Dedifferentiated amniotic fluid mesenchymal stem cell (primary cell): ENCODE data around the gene ABHD16B.
"Not testable (repeated sequence)": the region's sequence is repeated elsewhere in the genome, so short reads cannot be mapped to it uniquely, and the experiment has no call there.

Experiments
- DNase-seq: peaks from one replicate; pipeline ENCODE4 v3.0.0-alpha.2; 2016; ENCODE audit errors: extremely low spot score

ABHD16B gene

DNA sequence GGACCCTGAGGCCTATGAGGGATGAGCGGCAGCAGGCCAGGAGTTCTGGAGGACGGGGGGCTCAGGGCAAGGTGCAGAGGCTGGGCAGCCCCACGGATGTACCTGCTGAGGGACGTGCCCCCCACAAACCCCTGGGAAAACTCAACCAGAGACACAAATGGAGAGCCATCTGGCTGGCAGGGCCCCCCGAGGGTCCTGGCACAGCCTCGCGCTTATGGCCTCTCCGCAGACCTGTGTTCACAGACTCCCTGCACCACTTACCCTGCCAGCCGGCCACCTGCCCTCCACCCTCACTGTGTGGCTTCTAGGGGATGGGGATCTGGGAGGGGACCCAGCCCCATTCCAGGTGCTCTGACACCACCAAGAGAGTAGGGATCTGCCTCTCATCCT, 26.8 kb upstream of the ABHD16B start:
- no peak for DNase-seq

DNA sequence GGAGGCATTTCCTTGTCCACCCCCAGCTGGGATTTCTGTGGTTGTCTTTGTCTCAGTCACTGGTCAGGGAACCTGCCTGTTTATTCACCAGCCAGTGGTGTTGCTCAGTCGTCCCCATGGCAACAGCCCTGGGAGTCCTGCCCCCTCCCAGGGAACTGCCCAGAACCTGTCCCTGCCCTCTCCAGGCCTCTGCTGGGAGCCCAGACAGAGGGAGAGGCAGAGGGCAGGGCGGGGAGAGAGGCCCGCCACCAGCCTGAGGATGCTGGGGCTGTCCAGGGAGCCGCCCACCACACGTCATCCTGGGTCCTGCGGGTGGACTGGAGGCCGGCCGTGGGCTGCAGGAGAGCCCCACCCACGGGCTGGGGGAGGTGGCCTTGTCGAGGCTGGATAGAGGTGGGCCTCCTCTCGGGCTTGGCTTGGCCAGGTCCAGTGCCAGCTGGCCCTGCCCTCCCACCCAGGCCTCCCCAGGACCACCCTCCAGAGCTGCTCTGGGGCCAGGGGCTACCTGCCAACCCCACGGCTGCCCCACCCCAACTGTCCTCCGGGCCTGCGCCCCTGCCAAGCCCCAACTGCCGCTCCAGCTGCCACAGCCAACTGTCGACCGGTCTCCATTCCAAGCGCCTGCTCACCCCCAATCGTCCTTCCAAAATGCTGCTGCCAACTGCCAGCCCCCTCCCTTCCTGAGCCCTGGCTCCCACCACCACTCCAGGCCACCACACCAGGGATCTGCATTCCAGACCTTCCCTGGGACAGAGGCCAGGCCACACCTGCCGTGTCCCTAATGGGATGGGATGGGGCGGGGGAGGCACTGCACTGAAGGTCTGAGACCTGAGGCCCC, 26.1 kb upstream of the ABHD16B start:
- peak; percentile 82 for DNase-seq

DNA sequence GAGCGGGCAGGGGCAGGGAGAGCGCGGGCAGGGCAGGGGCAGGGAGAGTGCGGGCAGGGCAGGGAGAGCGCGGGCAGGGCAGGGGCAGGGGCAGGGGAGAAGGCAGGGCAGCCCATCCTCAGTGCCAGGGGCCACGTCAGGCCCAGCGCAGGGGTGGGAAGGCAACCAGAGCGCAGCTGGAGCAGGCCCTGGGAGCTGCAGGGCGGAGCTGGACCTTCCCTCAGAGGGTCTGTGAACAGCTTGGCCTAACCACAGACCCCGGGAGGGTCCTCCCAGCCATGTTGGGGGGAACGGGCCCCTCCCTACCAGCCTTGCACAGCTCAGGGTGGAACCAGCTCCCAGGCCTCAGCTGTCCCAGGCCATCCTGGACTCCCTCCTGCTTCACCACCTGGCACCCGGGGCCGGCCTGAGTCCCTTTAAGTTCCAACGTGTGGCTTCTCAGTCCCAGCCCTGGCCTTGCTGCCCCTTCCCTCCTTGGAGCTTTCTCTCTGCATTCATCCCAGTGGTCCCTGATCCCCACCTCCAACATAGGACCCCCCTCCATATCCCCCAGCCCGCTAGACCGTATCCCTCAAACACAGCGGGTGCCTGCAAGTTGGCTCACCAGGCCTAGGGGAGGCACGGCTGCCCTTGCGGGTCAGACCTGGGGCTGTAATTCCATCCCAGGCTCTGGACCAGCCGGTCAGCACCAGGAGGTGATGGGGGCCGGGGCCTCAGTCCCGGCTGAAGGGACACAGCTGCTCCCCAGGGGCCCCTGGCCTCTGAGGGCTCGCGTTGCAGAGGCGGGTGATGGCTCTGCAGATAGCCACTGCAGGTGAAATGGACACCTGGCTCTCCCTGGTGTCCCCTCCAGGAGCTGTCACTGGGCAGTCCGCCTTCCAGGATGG, 24.6 kb upstream of the ABHD16B start:
- DNase-seq = no peak

DNA sequence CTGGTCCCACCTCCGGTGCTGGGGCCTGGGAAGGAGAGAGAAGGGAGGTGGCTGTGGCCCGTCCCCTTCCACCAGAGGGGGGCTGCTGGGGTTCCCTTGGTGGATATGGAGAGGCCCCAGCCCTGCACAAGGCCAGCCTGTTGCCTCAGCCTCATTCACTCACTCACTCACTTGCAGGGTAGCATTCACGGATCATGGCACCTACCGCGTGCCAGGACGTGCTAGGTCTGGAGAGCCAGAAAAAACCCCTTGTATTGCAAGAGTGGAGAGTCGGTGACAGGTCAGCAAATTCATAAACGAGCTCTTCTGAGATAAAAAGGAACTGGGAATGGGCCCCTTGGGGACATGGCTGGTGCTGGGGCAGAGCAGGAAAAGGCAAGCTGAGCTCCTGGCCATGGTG, 23.8 kb upstream of the ABHD16B start:
- no peak for DNase-seq

DNA sequence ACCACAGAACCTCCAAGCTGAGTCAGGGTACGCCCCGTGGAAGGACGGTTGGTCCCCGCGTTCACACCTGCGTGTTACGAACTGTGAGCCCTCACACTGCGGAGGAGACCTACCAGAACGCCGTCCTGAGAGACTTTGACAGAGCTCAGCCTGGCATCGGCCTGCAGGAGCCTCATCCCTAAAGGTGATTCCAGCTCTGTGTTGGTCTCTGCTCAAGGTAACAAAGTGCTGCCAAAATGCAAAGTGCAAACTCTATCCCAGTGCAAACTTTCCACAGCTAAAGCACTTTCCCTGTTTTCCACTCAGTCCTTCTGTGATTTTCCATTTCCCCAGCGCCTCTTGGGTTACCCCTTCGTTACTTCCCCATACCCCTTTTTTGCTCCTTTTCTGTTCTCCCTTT, 21.7 kb upstream of the ABHD16B start:
- no peak for DNase-seq

DNA sequence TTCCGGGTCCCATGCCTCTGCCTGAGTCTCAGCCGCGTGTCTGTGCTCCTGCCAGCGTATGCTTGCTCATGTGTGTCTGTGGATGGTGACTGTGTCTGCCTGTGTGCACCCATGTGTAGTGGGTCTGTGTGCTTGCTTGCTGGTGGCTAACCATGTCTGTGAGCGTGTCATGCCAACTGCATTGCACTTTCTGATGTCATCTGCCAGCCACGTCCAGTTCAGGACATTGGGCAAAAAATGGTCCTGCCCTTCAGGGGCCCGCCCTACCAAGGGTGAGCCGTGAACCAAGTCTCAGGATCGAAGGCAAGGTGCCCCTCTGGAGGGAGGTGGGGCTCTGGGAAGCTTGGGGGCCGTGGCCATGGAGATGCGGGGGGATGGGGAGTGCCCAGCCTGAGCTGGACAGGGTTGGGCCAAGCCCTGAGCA, 20.9 kb upstream of the ABHD16B start:
- DNase-seq = no peak

DNA sequence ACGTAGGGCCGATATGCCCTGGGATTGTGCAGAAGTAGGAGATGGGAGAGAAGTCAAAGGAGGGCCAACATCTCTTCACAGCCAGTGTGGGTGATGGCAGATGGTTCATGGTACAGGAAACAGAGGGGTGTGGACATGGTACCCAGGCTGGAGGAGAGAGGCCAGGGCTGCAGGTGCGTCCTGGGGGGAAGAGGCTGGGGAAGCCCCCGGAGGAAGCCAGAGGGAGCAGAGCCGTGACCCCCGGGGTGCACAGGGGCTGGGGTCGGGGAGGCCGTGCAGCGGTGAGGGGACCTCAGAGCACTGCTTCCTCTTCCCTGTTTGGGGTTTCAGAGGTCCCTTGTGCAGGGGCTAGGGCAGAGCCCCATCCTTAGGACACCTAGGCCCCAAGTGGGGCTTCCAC, 19.0 kb upstream of the ABHD16B start:
- DNase-seq = no peak

DNA sequence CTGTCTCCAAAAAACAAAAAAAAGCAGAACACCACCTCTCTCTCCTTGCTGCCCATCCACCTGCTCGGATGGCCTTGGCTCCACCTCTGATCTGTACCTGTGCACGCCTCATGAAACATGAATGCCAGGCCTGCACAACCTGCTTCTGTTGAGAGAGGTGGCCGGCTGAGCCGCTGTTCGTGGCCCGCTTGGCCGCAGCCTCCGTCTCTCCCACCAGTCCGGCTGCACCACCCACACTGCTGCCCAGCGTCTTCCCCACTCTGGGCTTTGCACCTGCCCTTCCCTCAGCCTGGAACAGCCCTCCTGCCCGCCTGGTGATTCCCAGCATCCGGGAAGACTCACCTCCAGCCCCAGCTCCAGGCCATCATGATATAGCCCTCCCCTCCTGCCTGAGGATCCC, 18.1 kb upstream of the ABHD16B start:
- DNase-seq = no peak

DNA sequence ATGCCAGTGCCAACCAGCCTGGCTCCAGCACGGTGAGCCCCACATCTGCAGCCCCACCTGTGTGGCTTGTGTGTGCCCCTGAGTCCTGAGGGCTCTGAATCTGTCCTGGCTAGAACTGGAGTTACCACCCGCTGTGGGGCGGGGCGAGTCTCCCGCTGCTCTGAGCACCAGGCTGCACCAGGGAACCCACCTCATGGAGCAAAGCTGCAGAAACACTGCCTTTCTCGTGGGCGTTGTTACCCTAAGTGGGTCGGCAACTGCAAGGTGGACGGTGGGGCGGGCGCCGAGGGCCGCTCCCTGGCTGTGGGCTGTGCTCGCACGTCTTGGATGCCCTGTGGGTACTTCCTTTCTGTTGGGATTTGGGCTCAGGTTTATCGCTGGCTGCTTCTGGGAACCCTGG, 17.5 kb upstream of the ABHD16B start:
- DNase-seq = no peak

DNA sequence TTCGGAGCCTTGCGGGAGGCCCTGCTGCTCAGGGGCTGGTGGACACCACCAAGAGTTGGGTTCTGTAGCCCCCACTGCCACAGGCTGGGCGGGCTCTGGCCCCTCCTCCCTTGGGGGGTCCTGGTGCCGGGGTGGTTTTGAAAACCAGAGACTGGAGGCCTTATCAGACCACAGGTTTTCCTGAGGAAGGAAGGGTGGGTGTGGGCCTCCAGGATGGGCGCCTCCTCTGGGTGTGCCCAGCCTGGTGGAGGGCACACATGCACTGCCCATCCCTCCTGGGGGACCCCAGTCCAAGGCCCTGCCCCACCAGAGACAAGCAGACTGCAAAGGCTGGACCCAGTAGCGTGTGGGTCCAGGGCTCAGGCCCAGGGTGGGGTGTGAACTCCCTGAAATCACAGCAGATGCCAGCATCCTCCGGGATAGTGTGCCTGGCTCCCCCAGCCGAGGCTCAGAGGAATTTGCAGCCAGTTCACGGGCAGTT, 16.7 kb upstream of the ABHD16B start:
- DNase-seq = no peak

DNA sequence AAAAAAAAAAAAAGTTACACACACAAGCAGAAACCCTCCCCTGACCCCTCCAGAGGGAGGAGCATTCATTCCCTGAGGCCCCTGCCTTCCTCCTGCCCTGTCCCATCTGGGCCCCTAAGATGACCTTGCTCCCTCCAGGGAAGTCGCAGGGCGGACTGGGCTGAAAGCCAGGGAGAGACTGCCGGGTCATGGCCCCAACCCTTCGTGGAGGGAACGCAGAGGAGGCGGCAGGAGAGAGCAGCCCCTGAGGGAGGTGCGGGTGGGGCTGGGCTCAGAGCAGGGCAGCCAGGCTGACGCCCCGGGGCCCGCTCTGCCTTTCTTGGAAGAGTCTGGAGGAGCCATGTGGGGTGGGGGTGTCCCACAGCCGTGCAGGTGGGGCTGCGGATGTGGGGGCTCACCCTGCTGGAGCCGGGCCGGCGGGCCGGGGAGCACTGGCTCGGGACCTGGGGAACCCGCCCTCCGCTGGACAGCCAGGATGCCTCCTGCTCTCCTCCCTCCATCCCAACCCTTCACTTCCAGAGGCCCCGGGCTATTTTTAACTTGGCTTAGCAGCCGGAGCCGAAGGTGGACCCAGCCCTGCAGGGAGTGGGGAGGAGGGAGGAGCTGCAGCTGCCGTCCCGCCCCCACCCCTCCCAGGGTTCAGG, 15.0 kb upstream of the ABHD16B start:
- no peak for DNase-seq

DNA sequence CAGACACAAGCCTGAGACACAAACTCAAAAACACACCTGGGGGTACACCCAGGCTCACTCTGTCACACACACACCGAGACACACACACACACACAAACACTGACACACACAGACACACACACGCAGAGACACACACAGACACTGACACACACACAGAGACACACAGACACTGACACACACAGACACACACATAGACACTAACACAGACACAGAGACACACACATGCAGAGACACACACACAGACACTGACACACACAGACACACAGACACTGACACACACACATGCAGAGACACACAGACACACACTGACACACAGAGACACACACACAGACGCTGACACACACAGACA, 14.4 kb upstream of the ABHD16B start:
- no peak for DNase-seq

DNA sequence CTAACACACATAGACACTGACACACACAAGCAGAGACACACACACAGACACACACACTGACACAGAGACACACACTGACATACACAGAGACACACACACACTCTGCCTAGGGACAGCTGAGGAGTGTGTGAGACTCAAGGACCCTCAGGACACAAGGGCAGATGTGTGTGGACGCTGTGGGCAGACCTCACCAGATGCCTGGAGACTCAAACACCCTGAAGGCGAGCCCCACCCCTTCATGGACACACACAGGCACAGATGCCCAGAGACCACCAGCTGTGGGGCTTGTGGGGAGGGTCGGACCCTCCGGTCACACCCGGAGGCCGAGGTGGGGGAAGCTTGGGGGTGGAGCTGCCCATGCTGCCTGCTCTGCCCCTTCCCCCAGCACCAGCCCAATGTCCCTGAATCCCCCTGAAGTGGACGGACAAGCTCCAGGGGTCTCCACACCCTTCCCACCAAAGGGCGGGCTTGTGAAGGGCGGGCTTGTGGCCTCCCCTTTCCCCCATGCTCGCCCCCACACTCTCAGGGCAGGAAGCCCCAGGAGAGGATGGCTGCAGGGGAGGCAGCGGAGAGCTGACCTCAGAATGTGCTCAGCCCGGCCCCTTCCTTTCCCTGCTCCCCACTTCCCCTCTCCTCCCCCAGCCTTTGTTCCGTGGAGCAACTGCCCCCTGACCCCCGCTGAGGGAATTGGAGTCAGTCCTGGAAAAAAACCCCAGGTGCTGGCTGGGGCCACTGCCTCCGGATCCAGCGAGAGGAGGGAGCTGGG, 13.9 kb upstream of the ABHD16B start:
- no peak for DNase-seq

DNA sequence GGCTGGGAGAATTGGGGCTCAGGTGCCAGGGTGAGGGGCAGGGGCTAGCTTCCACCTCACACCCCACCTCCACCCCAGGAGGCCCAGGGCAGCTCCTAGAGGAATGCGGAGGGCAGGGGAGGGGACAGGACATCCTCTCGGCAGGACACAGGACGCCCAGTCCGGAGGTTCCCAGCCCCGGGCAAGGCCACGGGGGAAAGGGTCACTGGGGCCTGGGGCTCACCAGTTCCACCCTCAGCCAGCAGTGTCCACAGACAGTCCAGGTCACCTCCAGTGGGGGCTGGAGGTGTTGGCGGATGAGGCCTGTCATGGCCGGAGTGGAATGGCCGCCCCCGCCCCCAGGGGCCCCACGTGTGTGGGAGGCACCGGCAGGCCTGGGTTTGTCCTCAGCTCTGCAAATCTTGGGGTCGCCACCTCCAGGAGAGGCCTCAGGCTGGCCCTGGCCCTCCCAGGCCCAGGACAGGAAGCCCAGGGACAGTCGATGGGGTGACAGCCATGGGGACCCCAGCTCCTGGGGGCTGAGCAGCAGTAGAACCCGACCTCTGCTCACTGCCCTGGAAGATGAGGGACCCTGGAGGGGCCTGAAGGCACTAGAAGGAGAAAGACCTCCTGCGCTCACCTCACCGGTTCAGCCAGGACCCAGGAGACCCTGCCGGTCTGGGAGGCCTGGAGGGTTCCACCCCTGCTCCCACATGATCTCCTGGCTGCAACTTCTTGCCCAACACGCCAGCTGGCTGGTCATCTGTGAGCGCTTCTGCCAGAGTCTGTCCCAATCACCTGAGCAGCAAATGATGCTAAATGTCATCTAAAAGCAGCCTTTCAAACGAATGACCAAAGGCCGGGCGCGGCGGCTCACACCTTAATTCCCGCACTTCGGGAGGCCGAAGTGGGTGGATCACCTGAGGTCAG, 13.0 kb upstream of the ABHD16B start:
- no peak for DNase-seq

DNA sequence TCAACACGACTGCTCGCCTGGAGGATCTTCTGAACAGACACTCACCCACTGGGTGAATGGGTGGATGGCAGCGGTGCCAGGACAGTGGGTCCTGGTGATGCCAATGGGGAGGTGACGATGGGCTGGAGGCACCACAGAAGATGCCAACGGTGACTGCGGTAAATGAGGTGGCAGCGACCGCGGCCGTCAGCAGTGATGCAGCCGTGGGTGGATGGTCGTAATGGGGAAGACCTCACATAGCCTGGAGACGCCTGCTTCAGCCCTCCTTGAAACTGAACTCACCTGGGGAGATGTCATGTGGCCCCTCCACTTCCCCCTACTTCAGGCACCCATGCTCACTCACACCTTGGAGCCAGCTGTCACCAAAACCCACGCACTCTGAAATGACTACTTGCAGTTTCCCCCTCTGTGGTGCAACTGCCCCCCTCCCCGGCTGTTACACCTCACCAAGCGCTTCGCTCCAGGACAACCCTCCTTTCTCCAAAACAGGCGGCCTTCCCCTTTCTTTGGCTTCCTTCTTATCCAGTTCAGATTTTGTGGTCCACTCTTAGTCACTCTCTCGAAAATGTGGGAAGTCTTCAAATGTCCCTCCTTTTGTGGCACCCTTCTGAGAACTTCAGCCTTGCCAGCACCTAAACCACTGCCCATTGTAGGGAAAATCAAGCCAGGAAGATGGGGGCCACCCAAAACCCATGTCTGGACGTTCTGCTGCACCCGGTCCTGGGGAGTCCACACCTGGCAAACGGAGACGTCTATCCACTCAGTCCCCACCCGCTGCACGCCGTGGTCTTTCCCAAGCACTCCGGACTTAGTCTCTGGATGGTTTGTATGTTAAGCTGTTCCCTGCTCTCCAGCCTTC, 10.4 kb upstream of the ABHD16B start:
- DNase-seq = no peak

DNA sequence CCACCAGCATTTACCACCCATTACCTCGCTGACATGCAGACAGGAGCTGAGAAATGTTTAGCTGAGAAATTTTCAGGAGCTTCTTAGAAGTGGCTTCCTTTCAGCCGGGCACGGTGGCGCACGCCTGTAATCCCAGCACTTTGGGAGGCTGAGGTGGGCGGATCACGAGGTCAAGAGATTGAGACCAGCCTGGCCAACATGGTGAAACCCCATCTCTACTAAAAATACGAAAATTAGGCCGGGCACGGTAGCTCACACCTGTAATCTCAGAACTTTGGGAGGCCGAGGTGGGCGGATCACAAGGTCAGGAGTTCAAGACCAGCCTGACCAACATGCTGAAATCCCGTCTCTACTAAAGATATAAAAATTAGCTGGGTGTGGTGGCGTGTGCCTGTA, 9.8 kb upstream of the ABHD16B start:
- DNase-seq = not testable (repeated sequence)

DNA sequence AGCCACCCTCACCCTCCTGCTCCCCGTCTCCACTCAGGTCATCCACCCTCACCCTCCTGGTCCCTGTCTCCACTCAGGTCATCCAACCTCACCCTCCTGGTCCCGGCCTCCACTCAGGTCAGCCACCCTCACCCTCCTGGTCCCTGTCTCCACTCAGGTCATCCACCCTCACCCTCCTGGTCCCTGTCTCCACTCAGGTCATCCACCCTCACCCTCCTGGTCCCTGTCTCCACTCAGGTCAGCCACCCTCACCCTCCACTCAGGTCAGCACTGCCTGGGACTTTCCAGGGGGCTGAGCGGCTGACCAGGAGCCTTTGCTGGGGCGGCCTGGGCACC, 7.6 kb upstream of the ABHD16B start:
- not testable (repeated sequence) for DNase-seq

DNA sequence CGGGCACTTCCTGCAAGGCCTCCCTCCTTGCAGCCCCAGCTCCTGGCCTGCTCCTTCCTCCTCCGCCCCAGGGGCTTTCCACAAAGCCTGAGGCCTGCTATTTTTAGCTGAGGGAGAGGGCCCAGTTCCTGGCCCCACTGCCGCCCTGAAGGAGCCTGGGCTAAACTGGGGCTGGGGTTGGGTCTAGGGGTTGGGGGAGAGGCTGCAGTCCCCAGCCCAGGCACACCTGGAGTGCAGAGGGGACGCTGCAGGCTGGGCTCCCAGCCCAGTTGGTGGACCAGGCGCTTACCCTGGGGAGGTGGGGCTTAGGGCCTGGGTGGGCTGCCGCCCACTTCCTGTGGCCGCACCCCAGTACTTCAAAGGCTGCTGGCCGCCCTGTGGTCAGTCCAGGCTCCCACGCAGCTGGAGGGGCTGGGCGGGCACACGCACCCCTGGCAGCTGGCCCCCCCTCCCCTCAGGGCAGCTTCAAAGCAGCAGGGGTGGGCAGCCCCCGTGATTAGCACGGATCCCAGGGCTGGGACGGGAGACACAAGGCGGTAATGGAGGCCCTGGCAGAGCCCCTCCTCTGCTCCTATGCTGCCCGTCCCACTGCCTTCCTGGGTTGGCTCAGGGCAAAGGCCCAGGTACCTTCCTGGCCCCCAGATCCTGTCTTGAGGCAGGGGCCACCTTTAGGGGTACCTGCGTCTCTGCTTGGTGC, 7.1 kb upstream of the ABHD16B start:
- DNase-seq = no peak

DNA sequence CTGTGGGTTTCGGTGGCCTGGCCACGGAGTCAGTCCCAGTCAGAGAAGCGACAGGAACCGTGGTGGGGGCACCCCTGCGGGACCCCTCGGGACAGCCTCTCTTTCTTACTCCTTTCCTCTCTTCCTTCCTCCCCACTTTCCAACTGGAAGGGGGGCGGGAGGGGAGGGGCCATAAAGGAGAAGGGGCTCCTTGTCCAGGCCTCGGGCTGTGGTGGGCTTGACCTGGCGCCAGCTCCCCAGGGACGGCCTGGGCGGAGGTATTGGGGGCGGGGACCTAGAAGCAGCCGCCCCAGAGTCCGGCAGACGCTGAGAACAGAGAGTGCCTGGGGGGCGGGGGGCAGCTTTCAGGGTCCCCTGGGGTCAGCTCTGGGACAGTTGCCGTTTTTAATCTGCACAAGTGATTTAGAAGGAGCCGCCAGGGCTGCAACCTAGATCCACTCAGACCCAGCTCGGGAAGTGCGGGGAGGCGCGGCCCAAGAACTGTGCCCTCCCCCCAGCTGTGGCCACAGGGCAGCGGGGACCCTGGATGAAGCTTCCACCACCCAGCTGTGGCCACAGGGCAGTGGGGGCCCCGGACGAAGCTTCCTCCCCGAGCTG, 6.4 kb upstream of the ABHD16B start:
- DNase-seq = no peak
